BE2C (cell line): ENCODE results near the gene TRIO.

Experiments used
- DNase-seq: peaks from one replicate; pipeline ENCODE4 v3.0.0-alpha.2; 2020
- H3K27me3 ChIP-seq: fragments of 250-450 bp; sonication (Bioruptor Pico); 2 replicates; pipeline ENCODE4 v1.5.1; 2020; ENCODE audit warnings: mild to moderate bottlenecking
- H3K36me3 ChIP-seq: fragments of 250-450 bp; sonication (Bioruptor Pico); 2 replicates; pipeline ENCODE4 v1.5.1; 2020; ENCODE audit warnings: mild to moderate bottlenecking
- H3K4me1 ChIP-seq: fragments of 250-450 bp; sonication (Bioruptor Pico); 2 replicates; pipeline ENCODE4 v1.5.1; 2020
- H3K4me3 ChIP-seq: 2 replicates; pipeline ENCODE4 v1.5.1; 2011; ENCODE audit warnings: low read depth, low read length
- H3K9me3 ChIP-seq: fragments of 250-450 bp; sonication (Bioruptor Pico); 2 replicates; pipeline ENCODE4 v1.5.1; 2020
- TF ChIP-seq, protein P1 (sequence below): IDR thresholded peaks from 2 replicates; pipeline ENCODE4 v1.5.1; 2012; ENCODE audit warnings: mild to moderate bottlenecking, low read depth, low read length

TRIO gene

GRCh38 chr5:14351845-14352712 is 208.9 kb downstream of the TRIO start:
- Histone ChIP-seq H3K4me1 (peaks cover 9% of the 10 kb centered on the region), H3K9me3 (no peaks in the 10 kb centered on the region), H3K27me3 (no peaks in the 10 kb centered on the region), H3K4me3 (no peak overlapping the region), H3K36me3 (peaks cover 3% of the 10 kb centered on the region; the same call in 1 of the 2 replicates)
- TF ChIP-seq, protein P1, sequence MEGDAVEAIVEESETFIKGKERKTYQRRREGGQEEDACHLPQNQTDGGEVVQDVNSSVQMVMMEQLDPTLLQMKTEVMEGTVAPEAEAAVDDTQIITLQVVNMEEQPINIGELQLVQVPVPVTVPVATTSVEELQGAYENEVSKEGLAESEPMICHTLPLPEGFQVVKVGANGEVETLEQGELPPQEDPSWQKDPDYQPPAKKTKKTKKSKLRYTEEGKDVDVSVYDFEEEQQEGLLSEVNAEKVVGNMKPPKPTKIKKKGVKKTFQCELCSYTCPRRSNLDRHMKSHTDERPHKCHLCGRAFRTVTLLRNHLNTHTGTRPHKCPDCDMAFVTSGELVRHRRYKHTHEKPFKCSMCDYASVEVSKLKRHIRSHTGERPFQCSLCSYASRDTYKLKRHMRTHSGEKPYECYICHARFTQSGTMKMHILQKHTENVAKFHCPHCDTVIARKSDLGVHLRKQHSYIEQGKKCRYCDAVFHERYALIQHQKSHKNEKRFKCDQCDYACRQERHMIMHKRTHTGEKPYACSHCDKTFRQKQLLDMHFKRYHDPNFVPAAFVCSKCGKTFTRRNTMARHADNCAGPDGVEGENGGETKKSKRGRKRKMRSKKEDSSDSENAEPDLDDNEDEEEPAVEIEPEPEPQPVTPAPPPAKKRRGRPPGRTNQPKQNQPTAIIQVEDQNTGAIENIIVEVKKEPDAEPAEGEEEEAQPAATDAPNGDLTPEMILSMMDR = peak; percentile 99
- DNase-seq = peak; percentile 66

DNA sequence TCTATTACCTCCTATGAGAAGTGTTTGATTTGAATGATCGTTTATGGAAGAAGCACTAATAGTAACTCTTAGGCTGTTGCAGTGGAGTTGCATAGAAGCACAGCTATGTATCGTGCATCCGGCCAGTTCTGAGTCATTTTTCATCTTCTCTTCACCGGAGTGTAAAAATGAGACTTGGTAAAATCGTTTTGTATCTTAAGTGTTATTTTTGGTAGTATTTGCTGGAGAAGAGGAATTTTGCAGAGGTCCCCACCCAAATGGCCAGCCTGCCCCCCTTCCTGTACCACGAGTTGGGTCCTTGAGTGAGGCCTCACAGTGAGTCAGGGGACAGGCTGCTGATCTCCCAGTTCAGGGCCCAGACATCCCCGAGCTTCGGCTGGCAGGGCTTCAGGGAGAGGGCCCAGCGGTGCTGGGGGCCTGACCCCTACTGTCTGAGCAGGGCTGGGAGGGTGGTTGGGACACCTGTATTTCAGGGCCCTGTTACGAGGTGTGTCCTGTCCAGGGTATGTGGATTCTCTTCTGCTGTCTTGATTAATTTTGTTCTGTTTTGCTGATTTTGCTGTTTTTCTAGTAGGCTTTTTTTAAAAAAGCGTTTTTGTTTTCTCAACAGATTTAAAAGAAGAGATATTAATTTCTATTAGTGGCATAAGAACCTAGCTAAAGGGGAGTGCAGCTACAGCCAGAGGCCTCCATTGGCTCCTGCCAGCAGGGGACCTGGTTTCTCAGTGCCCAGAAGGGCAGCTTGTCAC is 210.8 kb downstream of the TRIO start:
- TF ChIP-seq, protein P1 = no peak
- Histone ChIP-seq H3K36me3 (peaks cover 3% of the 10 kb centered on the region; the same call in 1 of the 2 replicates), H3K4me3 (no peak overlapping the region), H3K9me3 (no peaks in the 10 kb centered on the region), H3K27me3 (no peaks in the 10 kb centered on the region), H3K4me1 (peaks cover 28% of the 10 kb centered on the region)
- DNase-seq = no peak

- Histone ChIP-seq H3K27me3 (no peaks in the 10 kb centered on the region), H3K9me3 (no peaks in the 10 kb centered on the region), H3K4me3 (no peak overlapping the region), H3K4me1 (peaks cover 32% of the 10 kb centered on the region), H3K36me3 (peaks cover 12% of the 10 kb centered on the region)
- TF ChIP-seq, protein P1 = no peak
- no peak for DNase-seq
These were observed 212.2 kb downstream of the TRIO start for GRCh38 chr5:14355391-14355790.

GRCh38 chr5:14356305-14356704 is 213.2 kb downstream of the TRIO start:
- H3K36me3 ChIP-seq = peaks cover 17% of the 10 kb centered on the region
- H3K9me3 ChIP-seq = no peaks in the 10 kb centered on the region
- peaks cover 32% of the 10 kb centered on the region for H3K4me1 ChIP-seq
- H3K4me3 ChIP-seq = no peak overlapping the region
- TF ChIP-seq, protein P1 = no peak
- no peaks in the 10 kb centered on the region for H3K27me3 ChIP-seq
- no peak for DNase-seq

GRCh38 chr5:14357441-14357840 is 214.3 kb downstream of the TRIO start:
- TF ChIP-seq, protein P1 = no peak
- Histone ChIP-seq H3K4me3 (peak overlapping the region; percentile 29; the same call in 1 of the 2 replicates), H3K36me3 (peaks cover 20% of the 10 kb centered on the region), H3K4me1 (peaks cover 29% of the 10 kb centered on the region), H3K27me3 (no peaks in the 10 kb centered on the region), H3K9me3 (no peaks in the 10 kb centered on the region)
- no peak for DNase-seq

- Histone ChIP-seq H3K4me1 (peaks cover 28% of the 10 kb centered on the region), H3K4me3 (peak overlapping the region; percentile 29; the same call in 1 of the 2 replicates), H3K36me3 (peaks cover 20% of the 10 kb centered on the region), H3K27me3 (no peaks in the 10 kb centered on the region), H3K9me3 (no peaks in the 10 kb centered on the region)
- TF ChIP-seq, protein P1 = no peak
- DNase-seq = peak; percentile 41
These were observed 214.7 kb downstream of the TRIO start for GRCh38 chr5:14357851-14358250.
